Endothelial cell of umbilical vein (primary cell): ENCODE results near the gene MKNK1. TPM values are rescaled to one million over a fixed set of nuclear protein-coding genes. Genes with fewer than 3 reads are reported as not detected.

ENCODE experiments used
- BruUV-seq: library from RNA; stranded (reverse); fragments of 400-500 nt; replicated peaks from 2 replicates; lab custom pipeline; 2021; lab: Mats Ljungman, UMichigan
- CTCF ChIA-PET: fragments of 300-600, 350-600 bp; sonication (Branson Sonifier 250); formaldehyde crosslinking; loops from one replicate; lab custom pipeline; 2021; ENCODE audit warnings: antibody characterized with exemption, inconsistent platforms; lab: Charles Lee
- POLR2A ChIA-PET: fragments of 300-600, 350-600 bp; sonication (Branson Sonifier 250); formaldehyde crosslinking; loops from one replicate; lab custom pipeline; 2021; ENCODE audit warnings: antibody characterized with exemption, inconsistent platforms; lab: Charles Lee
- DNase-seq: peaks from one replicate; pipeline ENCODE4 v3.0.0-alpha.2; 2011; ENCODE audit warnings: low read depth, low spot score
- FAIRE-seq: peaks from 2 replicates; lab custom pipeline; 2011; peaks lifted over from hg19 to GRCh38; lab: Jason Lieb, UNC
- H2AFZ ChIP-seq: 2 replicates; pipeline ENCODE4 v1.6.0; 2012; ENCODE audit warnings: low read depth, low read length, control low read depth, inconsistent platforms
- H3K27ac ChIP-seq: 2 replicates; pipeline ENCODE4 v1.5.1; 2011; ENCODE audit warnings: low read depth, mild to moderate bottlenecking, control low read depth, low read length, moderate library complexity; ENCODE audit not compliant: insufficient read depth
- H3K27me3 ChIP-seq, 2 experiments: 2 replicates each; pipeline versions ENCODE4 v1.6.0 to v1.6.1; 2011; ENCODE audit warnings: low read length in 2 of 2, mixed read lengths in 1 of 2; ENCODE audit not compliant: control insufficient read depth in 2 of 2, insufficient read depth in 2 of 2
- H3K36me3 ChIP-seq, 2 experiments: 2 replicates in 1 of 2; 3 replicates in 1 of 2; pipeline ENCODE4 v1.5.1; 2011; ENCODE audit warnings: low read length in 2 of 2, mild to moderate bottlenecking in 1 of 2, moderate library complexity in 1 of 2; ENCODE audit not compliant: control insufficient read depth in 2 of 2, insufficient read depth in 2 of 2; ENCODE audit errors: extremely low read depth in 1 of 2
- H3K4me1 ChIP-seq: 3 replicates; pipeline ENCODE4 v1.5.1; 2011; ENCODE audit warnings: mild to moderate bottlenecking, low read length; ENCODE audit not compliant: control insufficient read depth, insufficient read depth; ENCODE audit errors: extremely low read depth
- H3K4me2 ChIP-seq: 2 replicates; pipeline ENCODE4 v1.6.1; 2011; ENCODE audit warnings: low read length, control low read depth, mixed read lengths; ENCODE audit not compliant: insufficient read depth
- H3K4me3 ChIP-seq, 3 experiments: fragments of 200-600 bp in 1 of 3; sonication (generic), shearing (Covaris generic) in 1 of 3; replicated peaks in 1 of 3; 2 replicates each; pipeline ENCODE4 v1.5.1; 2011 to 2016; ENCODE audit warnings: control low read depth in 3 of 3, low read length in 3 of 3, mild to moderate bottlenecking in 2 of 3, inconsistent platforms in 1 of 3, low read depth in 1 of 3, moderate library complexity in 1 of 3; ENCODE audit not compliant: insufficient read depth in 1 of 3
- H3K79me2 ChIP-seq: 2 replicates; pipeline ENCODE4 v1.6.0; 2012; ENCODE audit warnings: low read length, inconsistent platforms; ENCODE audit not compliant: control insufficient read depth, insufficient read depth
- H3K9ac ChIP-seq: replicated peaks from 2 replicates; pipeline ENCODE3; 2011; ENCODE audit warnings: low read length, control low read depth; ENCODE audit not compliant: insufficient read depth; ENCODE audit errors: extremely low read depth
- H3K9me1 ChIP-seq: replicated peaks from 3 replicates; pipeline ENCODE4 v1.6.0; 2011; ENCODE audit warnings: mild to moderate bottlenecking, low read length; ENCODE audit not compliant: control insufficient read depth, insufficient read depth; ENCODE audit errors: extremely low read depth
- H3K9me3 ChIP-seq: replicated peaks from 2 replicates; pipeline ENCODE4 v1.5.1; 2012; ENCODE audit warnings: low read length, inconsistent platforms; ENCODE audit not compliant: control insufficient read depth, insufficient read depth
- H4K20me1 ChIP-seq: replicated peaks from 2 replicates; pipeline ENCODE3; 2011; ENCODE audit warnings: mild to moderate bottlenecking, low read length; ENCODE audit not compliant: control insufficient read depth, insufficient read depth; ENCODE audit errors: extremely low read depth
- CTCF ChIP-seq, 2 donors: IDR thresholded peaks; 1 replicate in 1 of 2; 2 replicates in 1 of 2; pipeline ENCODE4 v1.5.1; 2011; ENCODE audit warnings: low read length in 2 of 2, mild to moderate bottlenecking in 2 of 2, moderate library complexity in 2 of 2, control low read depth in 1 of 2, inconsistent platforms in 1 of 2, low read depth in 1 of 2; ENCODE audit not compliant: insufficient read depth in 1 of 2; ENCODE audit errors: extremely low read depth in 1 of 2
- EZH2 ChIP-seq: IDR thresholded peaks from 2 replicates; pipeline ENCODE4 v1.6.1; 2012; ENCODE audit warnings: borderline replicate concordance, low read depth, mild to moderate bottlenecking, moderate library complexity, low read length, inconsistent platforms; ENCODE audit not compliant: severe bottlenecking
- FOS ChIP-seq: IDR thresholded peaks from 2 replicates; pipeline ENCODE4 v1.6.1; 2011; ENCODE audit warnings: mild to moderate bottlenecking, low read length, moderate library complexity, borderline replicate concordance; ENCODE audit not compliant: insufficient read depth
- GATA2 ChIP-seq: IDR thresholded peaks from 2 replicates; pipeline ENCODE4 v1.7.0; 2011; ENCODE audit warnings: low read depth, mild to moderate bottlenecking, moderate library complexity, mixed read lengths, low read length; ENCODE audit not compliant: insufficient read length, insufficient read depth
- JUN ChIP-seq: IDR thresholded peaks from 2 replicates; pipeline ENCODE4 v1.6.1; 2011; ENCODE audit warnings: borderline replicate concordance, low read depth; ENCODE audit not compliant: insufficient read length, insufficient read depth
- MYC ChIP-seq: IDR thresholded peaks from one replicate; pipeline ENCODE4 v1.6.1; 2011; ENCODE audit warnings: mild to moderate bottlenecking, low read depth, low read length
- POLR2A ChIP-seq: IDR thresholded peaks from 2 replicates; pipeline ENCODE4 v1.6.1; 2012; ENCODE audit warnings: low read depth, mild to moderate bottlenecking, control low read depth, low read length
- POLR2AphosphoS5 ChIP-seq: IDR thresholded peaks from 2 replicates; pipeline ENCODE4 v1.6.1; 2012; ENCODE audit warnings: low read depth, mild to moderate bottlenecking, control low read depth, low read length, moderate library complexity; ENCODE audit not compliant: insufficient read depth
- dilution Hi-C: fragments of 300-500 bp; cut with MboI; formaldehyde crosslinking; loops from one replicate; pipeline ENCODE4 v1.15.0; 2019; ENCODE audit warnings: low sequenced_read_pairs; ENCODE audit not compliant: extremely low pct_ligation_motif_present
- intact Hi-C: fragments of 100-400 bp; cut with micrococcal nuclease; formaldehyde crosslinking; loops from one replicate; pipeline ENCODE4 v1.10.0; 2022
- polyA plus RNA-seq, 4 experiments: library from polyadenylated mRNA; depleted of rRNA in 3 of 4; stranded (reverse) in 3 of 4; unstranded in 1 of 4; fragments of >200 nt; gene quantifications; 2 replicates each; pipeline versions ENCODE4 v1.2.1 to v1.2.3, GENCODE V29; 2011 to 2012; ENCODE audit warnings: missing spikeins in 1 of 4
- total RNA-seq: library from RNA; stranded (reverse); gene quantifications from 2 replicates; pipeline ENCODE4 v1.2.3, GENCODE V29; 2021
- TF ChIP-seq, protein P1 (sequence below): IDR thresholded peaks from 2 replicates; pipeline ENCODE4 v1.6.1; 2011; ENCODE audit not compliant: insufficient read depth, insufficient read length

Gene MKNK1
- total and polyA plus RNA-seq, 2 donors (not counting 3 experiments of a cell fraction or from before 2014, with no cell fraction given) = 32.9 to 42.6 TPM

GRCh38 chr1:46605232-46605631 is 1.2 kb upstream of the MKNK1 start:
- Histone ChIP-seq H3K9me1 (no peaks in the 10 kb centered on the region), H3K9ac (no peak overlapping the region), H4K20me1 (no peaks in the 10 kb centered on the region), H3K4me2 (no peak overlapping the region), H3K36me3 (peaks cover 0 to 11% of the 10 kb centered on the region in 2 experiments), H3K4me1 (peaks cover 13% of the 10 kb centered on the region), H3K79me2 (no peaks in the 10 kb centered on the region), H3K27me3 (no peaks in the 10 kb centered on the region), H3K9me3 (no peaks in the 10 kb centered on the region), H2AFZ (no peak overlapping the region), H3K27ac (no peak overlapping the region), H3K4me3 (no peak overlapping the region)
- DNase-seq = no peak
- FAIRE-seq = no peak
- TF ChIP-seq, protein P1, sequence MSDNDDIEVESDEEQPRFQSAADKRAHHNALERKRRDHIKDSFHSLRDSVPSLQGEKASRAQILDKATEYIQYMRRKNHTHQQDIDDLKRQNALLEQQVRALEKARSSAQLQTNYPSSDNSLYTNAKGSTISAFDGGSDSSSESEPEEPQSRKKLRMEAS = no peak
- TF ChIP-seq EZH2 (no peak), MYC (no peak), FOS (no peak), POLR2AphosphoS5 (no peak), JUN (no peak), CTCF (IDR thresholded peaks at IDR 0.05; ENCODE audit: extremely low read depth in 1 of 2, insufficient read depth in 1 of 2, low read depth in 1 of 2, low read length in 2 of 2) (no peak), POLR2A (no peak), GATA2 (no peak)
- POLR2A ChIA-PET = interaction anchor here (1.8 kb wide), 1 partner anchor 11 kb away, joined by 8 read pairs; the partner anchor contains the start of gene MOB3C
- no TSS peak for BruUV-seq
- CTCF ChIA-PET = interaction anchor here (1.1 to 2.9 kb wide), 2 partner anchors 9 to 21 kb away, joined by 4 to 9 read pairs; no protein-coding TSS in a partner anchor
- intact Hi-C loops = no loop called here
- dilution Hi-C loops = no loop called here
